HepG2 (cell line): ENCODE results near the gene EML2.

Source experiments
- BCLAF1 ChIP-seq: fragments of 450-650 bp; IDR thresholded peaks from 2 replicates; pipeline ENCODE4 v1.6.1; 2017; ENCODE audit warnings: mild to moderate bottlenecking
- ERF ChIP-seq: IDR thresholded peaks from 2 replicates; pipeline ENCODE4 v1.6.1; 2018; ENCODE audit warnings: missing biosample characterization, missing genetic modification reagents
- EZH2 ChIP-seq: conservative IDR thresholded peaks from 2 replicates; pipeline ENCODE4 v1.6.1; 2012; ENCODE audit warnings: mild to moderate bottlenecking, low read depth, low read length, moderate library complexity
- RAD21 ChIP-seq: fragments of 450-650 bp; formaldehyde crosslinking; IDR thresholded peaks from 2 replicates; pipeline ENCODE4 v1.5.0; 2020; ENCODE audit warnings: mild to moderate bottlenecking
- TEAD2 ChIP-seq: sonication (generic); formaldehyde crosslinking; IDR thresholded peaks from 2 replicates; pipeline ENCODE4 v1.9.0; 2021; ENCODE audit warnings: missing genetic modification reagents
- USF2 ChIP-seq, 2 experiments: sonication (generic) in 1 of 2; formaldehyde crosslinking in 1 of 2; IDR thresholded peaks; 2 replicates each; pipeline versions ENCODE4 v1.5.1 to v1.6.1; 2011 to 2020; ENCODE audit warnings: borderline replicate concordance in 1 of 2, low read depth in 1 of 2, low read length in 1 of 2, mild to moderate bottlenecking in 1 of 2, missing genetic modification reagents in 1 of 2, moderate library complexity in 1 of 2
- ZNF256 ChIP-seq: sonication (generic); formaldehyde crosslinking; conservative IDR thresholded peaks from 2 replicates; pipeline ENCODE4 v1.4.0; 2020; ENCODE audit warnings: missing genetic modification reagents
- ZNF431 ChIP-seq: sonication (generic); formaldehyde crosslinking; IDR thresholded peaks from 2 replicates; pipeline ENCODE4 v1.9.0; 2022; ENCODE audit warnings: missing genetic modification reagents, low read depth, mild to moderate bottlenecking, borderline replicate concordance
- ZNF564 ChIP-seq: sonication (generic); formaldehyde crosslinking; IDR thresholded peaks from 2 replicates; pipeline ENCODE4 v1.8.1; 2023; ENCODE audit warnings: mild to moderate bottlenecking, missing genetic modification reagents
- ZNF710 ChIP-seq: sonication (generic); formaldehyde crosslinking; IDR thresholded peaks from 2 replicates; pipeline ENCODE4 v1.5.0; 2020; ENCODE audit warnings: mild to moderate bottlenecking, missing genetic modification reagents, borderline replicate concordance
- ZNF740 ChIP-seq: sonication (generic); formaldehyde crosslinking; IDR thresholded peaks from 2 replicates; pipeline ENCODE4 v1.4.0; 2020; ENCODE audit warnings: missing genetic modification reagents

GRCh38 chr19:45607071-45608029 is 31.8 kb downstream of the EML2 start:
- TF ChIP-seq ZNF431 (no peak), USF2 (IDR thresholded peaks at IDR 0.05; ENCODE audit: low read depth, low read length) (peak; percentile 81), USF2 (CRISPR knock-in tag; IDR thresholded peaks at IDR 0.05; ENCODE audit: borderline replicate concordance) (peak; percentile 91; the same call in 1 of the 2 replicates), ZNF740 (no peak), ZNF564 (no peak), BCLAF1 (no peak), EZH2 (no peak), ERF (0 out of 2 replicates have a peak, but pooled peaks have one; percentile 17), ZNF256 (CRISPR knock-in tag) (no peak), TEAD2 (CRISPR knock-in tag) (no peak), RAD21 (CRISPR knock-in tag) (peak; percentile 79), ZNF710 (CRISPR knock-in tag) (no peak)
